HepG2 (cell line): ENCODE data around the gene C1orf50. TPM values are rescaled to one million over a fixed set of nuclear protein-coding genes. Genes with fewer than 3 reads are reported as not detected.

Experiments used
- ATAC-seq: fragments of 200-7000 bp; cut with Tn5 transposase; 3 replicates; pipeline ENCODE4 v1.9.1; 2020; ENCODE audit warnings: mild to moderate bottlenecking, moderate library complexity
- BruUV-seq: library from RNA; stranded (reverse); fragments of 400-500 nt; replicated peaks from 2 replicates; lab custom pipeline; 2021; lab: Mats Ljungman, UMichigan
- CTCF ChIA-PET: fragments of 300-600 bp; formaldehyde crosslinking; extraction: SDS; loops from one replicate; lab custom pipeline; 2021; ENCODE audit warnings: low total read pairs, inconsistent platforms, low intra/inter-chr PET ratio; lab: Yijun Ruan, JAX
- POLR2A ChIA-PET: fragments of 350-600 bp; sonication (Branson Sonifier 250); formaldehyde crosslinking; loops from one replicate; lab custom pipeline; 2020; ENCODE audit warnings: antibody characterized with exemption, inconsistent platforms; lab: Yijun Ruan, JAX
- DNase-seq: peaks from one replicate; pipeline ENCODE4 v3.0.0-alpha.2; 2015; ENCODE audit warnings: low spot score
- FAIRE-seq: peaks from 3 replicates; lab custom pipeline; 2011; peaks lifted over from hg19 to GRCh38; lab: Jason Lieb, UNC
- H2AFZ ChIP-seq: one replicate; pipeline ENCODE4 v1.6.1; 2011; ENCODE audit warnings: low read length, inconsistent platforms
- H3K27ac ChIP-seq: fragments of 300-600 bp; 3 replicates; pipeline ENCODE4 v1.8.0; 2011; ENCODE audit warnings: mixed run types, mild to moderate bottlenecking, mixed read lengths, low read length, inconsistent platforms; ENCODE audit not compliant: insufficient read depth; ENCODE audit errors: extremely low read length
- H3K27me3 ChIP-seq, 2 experiments: fragments of 200-600 bp in 1 of 2; 2 replicates in 1 of 2; 3 replicates in 1 of 2; pipeline versions ENCODE4 v1.6.0 to v1.8.0; 2011; ENCODE audit warnings: low read length in 2 of 2, mild to moderate bottlenecking in 2 of 2, moderate library complexity in 2 of 2, inconsistent platforms in 1 of 2; ENCODE audit not compliant: insufficient read depth in 2 of 2, control insufficient read depth in 1 of 2
- H3K36me3 ChIP-seq, 2 experiments: fragments of 200-600 bp in 1 of 2; replicated peaks in 1 of 2; 2 replicates in 1 of 2; 3 replicates in 1 of 2; pipeline versions ENCODE4 v1.5.1 to v1.8.0; 2011; ENCODE audit warnings: low read length in 2 of 2, inconsistent platforms in 1 of 2; ENCODE audit not compliant: insufficient read depth in 2 of 2, control insufficient read depth in 1 of 2
- H3K4me1 ChIP-seq: 2 replicates; pipeline ENCODE4 v1.5.1; 2012; ENCODE audit warnings: low read length, inconsistent platforms; ENCODE audit not compliant: insufficient read depth
- H3K4me2 ChIP-seq: 2 replicates; pipeline ENCODE4 v1.6.0; 2011; ENCODE audit warnings: low read depth, low read length, inconsistent platforms
- H3K4me3 ChIP-seq, 3 experiments: fragments of 200-600 bp in 1 of 3; sonication (generic), shearing (Covaris generic) in 1 of 3; replicated peaks in 1 of 3; 2 replicates each; pipeline ENCODE4 v1.5.1; 2011 to 2016; ENCODE audit warnings: low read length in 3 of 3, inconsistent platforms in 2 of 3, low read depth in 2 of 3, mild to moderate bottlenecking in 2 of 3, control low read depth in 1 of 3, mixed read lengths in 1 of 3; ENCODE audit not compliant: insufficient read depth in 1 of 3
- H3K79me2 ChIP-seq: one replicate; pipeline ENCODE4 v1.6.1; 2011; ENCODE audit warnings: low read length, inconsistent platforms; ENCODE audit not compliant: insufficient read depth
- H3K9ac ChIP-seq: 2 replicates; pipeline ENCODE4 v1.6.0; 2011; ENCODE audit warnings: mild to moderate bottlenecking, low read depth, low read length, inconsistent platforms; ENCODE audit not compliant: insufficient read depth
- H3K9me3 ChIP-seq: 2 replicates; pipeline ENCODE4 v1.5.1; 2012; ENCODE audit warnings: mild to moderate bottlenecking, low read length
- H4K20me1 ChIP-seq: 2 replicates; pipeline ENCODE4 v1.6.0; 2011; ENCODE audit warnings: inconsistent platforms, mild to moderate bottlenecking, low read length, moderate library complexity; ENCODE audit not compliant: insufficient read depth
- FOSL2 ChIP-seq: sonication (generic); formaldehyde crosslinking; IDR thresholded peaks from 2 replicates; pipeline ENCODE4 v1.4.0; 2020; ENCODE audit warnings: missing genetic modification reagents
- WGBS: methylation state at CpG from one replicate; pipeline ENCODE4 v1.1.6; 2017; ENCODE audit warnings: low lambda C conversion rate; 5-methylcytosine and 5-hydroxymethylcytosine counted together
- in situ Hi-C: cut with HindIII; loops from 2 replicates; pipeline ENCODE4 v1.10.0; 2017; ENCODE audit warnings: low pct_unique_long_range_greater_than_20kb; ENCODE audit not compliant: extremely low pct_ligation_motif_present
- intact Hi-C: fragments of 100-400 bp; cut with micrococcal nuclease; formaldehyde crosslinking; loops from one replicate; pipeline ENCODE4 v1.10.0; 2022; ENCODE audit not compliant: unreplicated experiment
- polyA plus RNA-seq, 8 experiments: library from polyadenylated mRNA; depleted of rRNA in 3 of 8; stranded (reverse) in 7 of 8; unstranded in 1 of 8; fragments of >200 nt; fragmentation: Illumina TruSeq in 4 of 8; extraction: Trizol in 4 of 8; gene quantifications; 2 replicates each; pipeline versions ENCODE4 v1.2.1 to v1.2.3, GENCODE V29; 2011 to 2016; ENCODE audit warnings: low read depth in 4 of 8, missing spikeins in 1 of 8, mixed read lengths in 1 of 8; ENCODE audit not compliant: insufficient read depth in 1 of 8
- total RNA-seq, 5 experiments: library from RNA; depleted of rRNA; stranded (reverse); fragments of >200 nt; fragmentation: Illumina TruSeq; extraction: Trizol; gene quantifications; 2 replicates each; pipeline ENCODE4 v1.2.3, GENCODE V29; 2016; ENCODE audit warnings: low read depth in 1 of 5
- TF ChIP-seq, protein P1 (sequence below): sonication (generic); formaldehyde crosslinking; IDR thresholded peaks from 2 replicates; pipeline ENCODE4 v1.4.0; 2020; ENCODE audit warnings: mild to moderate bottlenecking, missing genetic modification reagents, borderline replicate concordance

The C1orf50 gene
- total and polyA plus RNA-seq, 2 of the 13 experiments (the other 11 are each of a cell fraction or from before 2014, with no cell fraction given), result 4.3 to 4.8 TPM

- Histone ChIP-seq H3K79me2 (no peaks in the 10 kb centered on the region), H3K27ac (no peak overlapping the region), H2AFZ (no peak overlapping the region), H3K27me3 (no peaks in the 10 kb centered on the region), H3K9me3 (no peaks in the 10 kb centered on the region), H3K4me3 (no peak overlapping the region), H3K4me1 (peaks cover 19% of the 10 kb centered on the region), H4K20me1 (no peaks in the 10 kb centered on the region), H3K9ac (no peak overlapping the region), H3K36me3 (peaks cover 43 to 85% of the 10 kb centered on the region in 2 experiments), H3K4me2 (no peak overlapping the region)
- WGBS, result 100% methylated on average over 1 of the region's 1 CpG
- no peak for FAIRE-seq
- BruUV-seq, result no TSS peak
- no peak for TF ChIP-seq FOSL2 (CRISPR knock-in tag)
- TF ChIP-seq, protein P1, sequence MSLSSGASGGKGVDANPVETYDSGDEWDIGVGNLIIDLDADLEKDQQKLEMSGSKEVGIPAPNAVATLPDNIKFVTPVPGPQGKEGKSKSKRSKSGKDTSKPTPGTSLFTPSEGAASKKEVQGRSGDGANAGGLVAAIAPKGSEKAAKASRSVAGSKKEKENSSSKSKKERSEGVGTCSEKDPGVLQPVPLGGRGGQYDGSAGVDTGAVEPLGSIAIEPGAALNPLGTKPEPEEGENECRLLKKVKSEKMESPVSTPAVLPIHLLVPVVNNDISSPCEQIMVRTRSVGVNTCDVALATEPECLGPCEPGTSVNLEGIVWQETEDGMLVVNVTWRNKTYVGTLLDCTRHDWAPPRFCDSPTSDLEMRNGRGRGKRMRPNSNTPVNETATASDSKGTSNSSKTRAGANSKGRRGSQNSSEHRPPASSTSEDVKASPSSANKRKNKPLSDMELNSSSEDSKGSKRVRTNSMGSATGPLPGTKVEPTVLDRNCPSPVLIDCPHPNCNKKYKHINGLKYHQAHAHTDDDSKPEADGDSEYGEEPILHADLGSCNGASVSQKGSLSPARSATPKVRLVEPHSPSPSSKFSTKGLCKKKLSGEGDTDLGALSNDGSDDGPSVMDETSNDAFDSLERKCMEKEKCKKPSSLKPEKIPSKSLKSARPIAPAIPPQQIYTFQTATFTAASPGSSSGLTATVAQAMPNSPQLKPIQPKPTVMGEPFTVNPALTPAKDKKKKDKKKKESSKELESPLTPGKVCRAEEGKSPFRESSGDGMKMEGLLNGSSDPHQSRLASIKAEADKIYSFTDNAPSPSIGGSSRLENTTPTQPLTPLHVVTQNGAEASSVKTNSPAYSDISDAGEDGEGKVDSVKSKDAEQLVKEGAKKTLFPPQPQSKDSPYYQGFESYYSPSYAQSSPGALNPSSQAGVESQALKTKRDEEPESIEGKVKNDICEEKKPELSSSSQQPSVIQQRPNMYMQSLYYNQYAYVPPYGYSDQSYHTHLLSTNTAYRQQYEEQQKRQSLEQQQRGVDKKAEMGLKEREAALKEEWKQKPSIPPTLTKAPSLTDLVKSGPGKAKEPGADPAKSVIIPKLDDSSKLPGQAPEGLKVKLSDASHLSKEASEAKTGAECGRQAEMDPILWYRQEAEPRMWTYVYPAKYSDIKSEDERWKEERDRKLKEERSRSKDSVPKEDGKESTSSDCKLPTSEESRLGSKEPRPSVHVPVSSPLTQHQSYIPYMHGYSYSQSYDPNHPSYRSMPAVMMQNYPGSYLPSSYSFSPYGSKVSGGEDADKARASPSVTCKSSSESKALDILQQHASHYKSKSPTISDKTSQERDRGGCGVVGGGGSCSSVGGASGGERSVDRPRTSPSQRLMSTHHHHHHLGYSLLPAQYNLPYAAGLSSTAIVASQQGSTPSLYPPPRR (CRISPR knock-in tag), result no peak
- ChIA-PET CTCF (no interaction called here), POLR2A (interaction anchor here (0.6 to 1.1 kb wide), 2 partner anchors 14 to 70 kb away, joined by 3 to 5 read pairs; partner anchors contain the start of genes C1orf50 and P3H1)
- ATAC-seq, result no peak
- intact Hi-C loops (no loop called here), in situ Hi-C loops (no loop called here)
- no peak for DNase-seq
Measured at GRCh38 chr1:42753070-42753469, 14.0 kb upstream of the C1orf50 start.
